SK-N-SH (cell line): ENCODE measurements around the gene NSF. TPM values are rescaled to one million over a fixed set of nuclear protein-coding genes. Genes with fewer than 3 reads are reported as not detected.

Source experiments
- CTCF ChIA-PET: fragments of 300-600, 350-600 bp; formaldehyde crosslinking; extraction: SDS; loops from one replicate; lab custom pipeline; 2021; lab: Yijun Ruan, JAX
- POLR2A ChIA-PET: fragments of 350-600 bp; sonication (Branson Sonifier 250); formaldehyde crosslinking; extraction: SDS; loops from one replicate; lab custom pipeline; 2020; ENCODE audit warnings: antibody characterized with exemption, inconsistent platforms; lab: Yijun Ruan, JAX
- DNase-seq: peaks from one replicate; pipeline ENCODE4 v3.0.0; 2012
- H2AFZ ChIP-seq: fragments of 200-600 bp; sonication (generic); 2 replicates; pipeline ENCODE4 v1.8.1; 2016; ENCODE audit warnings: antibody characterized with exemption, mild to moderate bottlenecking, low read depth
- H3F3A ChIP-seq: fragments of 200-600 bp; sonication (generic); replicated peaks from 2 replicates; pipeline ENCODE3; 2016; ENCODE audit warnings: antibody characterized with exemption, mild to moderate bottlenecking; ENCODE audit not compliant: insufficient read depth
- H3K27ac ChIP-seq, 2 experiments: fragments of 200-500 bp in 1 of 2; fragments of 200-600 bp in 1 of 2; sonication (Bioruptor generic) in 1 of 2; sonication (generic), shearing (Covaris generic) in 1 of 2; 2 replicates each; pipeline versions ENCODE4 v1.5.1 to v1.6.1; 2014 to 2016; ENCODE audit warnings: low read depth in 2 of 2, inconsistent platforms in 1 of 2, low read length in 1 of 2, mild to moderate bottlenecking in 1 of 2, mixed read lengths in 1 of 2
- H3K27me3 ChIP-seq: fragments of 200-600 bp; sonication (generic), shearing (Covaris generic); 2 replicates; pipeline ENCODE4 v1.6.1; 2016; ENCODE audit warnings: mixed run types; ENCODE audit not compliant: insufficient read depth
- H3K36me3 ChIP-seq, 2 experiments: fragments of 200-500 bp in 1 of 2; fragments of 200-600 bp in 1 of 2; sonication (Bioruptor generic) in 1 of 2; sonication (generic) in 1 of 2; replicated peaks in 1 of 2; 2 replicates each; pipeline versions ENCODE3 to v1.5.1; 2014 to 2016; ENCODE audit warnings: low read length in 1 of 2, mild to moderate bottlenecking in 1 of 2; ENCODE audit not compliant: insufficient read depth in 2 of 2, control insufficient read depth in 1 of 2
- H3K4me1 ChIP-seq, 2 experiments: fragments of 200-500 bp in 1 of 2; fragments of 200-600 bp in 1 of 2; sonication (Bioruptor generic) in 1 of 2; sonication (generic), shearing (Covaris generic) in 1 of 2; 2 replicates each; pipeline versions ENCODE4 v1.5.1 to v1.6.1; 2014 to 2016; ENCODE audit warnings: low read depth in 1 of 2, low read length in 1 of 2, mixed run types in 1 of 2; ENCODE audit not compliant: insufficient read depth in 2 of 2, control insufficient read depth in 1 of 2
- H3K4me2 ChIP-seq: fragments of 200-600 bp; sonication (generic), shearing (Covaris generic); 2 replicates; pipeline ENCODE4 v1.6.1; 2017; ENCODE audit warnings: mixed run types
- H3K4me3 ChIP-seq, 2 experiments: fragments of 200-500 bp in 1 of 2; fragments of 200-600 bp in 1 of 2; sonication (Bioruptor generic) in 1 of 2; sonication (generic), shearing (Covaris generic) in 1 of 2; 2 replicates each; pipeline versions ENCODE4 v1.5.1 to v1.8.1; 2014 to 2016; ENCODE audit warnings: low read depth in 2 of 2, inconsistent platforms in 1 of 2, low read length in 1 of 2, mild to moderate bottlenecking in 1 of 2, mixed read lengths in 1 of 2, moderate library complexity in 1 of 2
- H3K79me2 ChIP-seq: fragments of 200-600 bp; sonication (generic); 2 replicates; pipeline ENCODE4 v1.8.1; 2017; ENCODE audit warnings: mild to moderate bottlenecking; ENCODE audit not compliant: insufficient read depth
- H3K9ac ChIP-seq: fragments of 200-600 bp; sonication (generic); 2 replicates; pipeline ENCODE4 v1.6.1; 2017; ENCODE audit warnings: mixed run types
- H3K9me2 ChIP-seq: fragments of 200-600 bp; sonication (generic); 2 replicates; pipeline ENCODE4 v1.6.1; 2017; ENCODE audit warnings: mixed run types
- H3K9me3 ChIP-seq: fragments of 200-600 bp; sonication (generic); 2 replicates; pipeline ENCODE4 v1.6.1; 2017; ENCODE audit warnings: mixed run types, mild to moderate bottlenecking, moderate library complexity
- H4K20me1 ChIP-seq: fragments of 200-600 bp; sonication (generic); 2 replicates; pipeline ENCODE4 v1.6.1; 2017; ENCODE audit warnings: mild to moderate bottlenecking, mixed run types; ENCODE audit not compliant: insufficient read depth
- CTCF ChIP-seq: fragments of 200-600 bp; sonication (generic); IDR thresholded peaks from 2 replicates; pipeline ENCODE4 v1.6.1; 2017; ENCODE audit warnings: antibody characterized with exemption, mild to moderate bottlenecking, moderate library complexity
- ELF1 ChIP-seq: IDR thresholded peaks from 2 replicates; pipeline ENCODE4 v1.4.0; 2012
- EP300 ChIP-seq, 2 experiments: IDR thresholded peaks; 2 replicates each; pipeline versions ENCODE4 v1.4.0 to v1.6.1; 2012; ENCODE audit warnings: borderline replicate concordance in 1 of 2, low read depth in 1 of 2, low read length in 1 of 2
- EZH2phosphoT487 ChIP-seq: fragments of 200-600 bp; sonication (generic); IDR thresholded peaks from 2 replicates; pipeline ENCODE4 v1.6.1; 2017; ENCODE audit warnings: low read depth, mixed run types, mild to moderate bottlenecking, antibody characterized with exemption, moderate library complexity, borderline replicate concordance
- FOSL2 ChIP-seq: IDR thresholded peaks from 2 replicates; pipeline ENCODE4 v1.4.0; 2012; ENCODE audit warnings: low read depth, mild to moderate bottlenecking, moderate library complexity, borderline replicate concordance
- FOXJ3 ChIP-seq: sonication (generic); formaldehyde crosslinking; IDR thresholded peaks from 2 replicates; pipeline ENCODE4 v1.5.1; 2020; ENCODE audit warnings: mild to moderate bottlenecking, missing genetic modification reagents
- GABPA ChIP-seq: IDR thresholded peaks from 2 replicates; pipeline ENCODE4 v1.4.0; 2012; ENCODE audit warnings: low read depth, mild to moderate bottlenecking
- GATA2 ChIP-seq: sonication (generic); formaldehyde crosslinking; IDR thresholded peaks from 2 replicates; pipeline ENCODE4 v1.5.0; 2020; ENCODE audit warnings: mild to moderate bottlenecking, missing genetic modification reagents
- JUND ChIP-seq: IDR thresholded peaks from 2 replicates; pipeline ENCODE4 v1.4.0; 2012
- MXI1 ChIP-seq: IDR thresholded peaks from 2 replicates; pipeline ENCODE4 v1.6.1; 2012; ENCODE audit warnings: mild to moderate bottlenecking, low read depth, low read length, improper control_type of control experiment
- NRF1 ChIP-seq: IDR thresholded peaks from 2 replicates; pipeline ENCODE4 v1.6.1; 2012; ENCODE audit warnings: low read depth, mild to moderate bottlenecking, low read length
- POLR2AphosphoS5 ChIP-seq: IDR thresholded peaks from 2 replicates; pipeline ENCODE4 v1.6.1; 2012; ENCODE audit warnings: low read depth, low read length
- RCOR1 ChIP-seq: fragments of 150-350 bp; IDR thresholded peaks from 2 replicates; pipeline ENCODE4 v1.6.1; 2017; ENCODE audit warnings: antibody characterized with exemption, low read length
- REST ChIP-seq: IDR thresholded peaks from 2 replicates; pipeline ENCODE4 v1.6.1; 2012; ENCODE audit warnings: mild to moderate bottlenecking, low read depth, low read length, moderate library complexity
- RXRA ChIP-seq: IDR thresholded peaks from 2 replicates; pipeline ENCODE4 v1.4.0; 2012; ENCODE audit warnings: low read depth, mild to moderate bottlenecking, borderline replicate concordance
- SIN3A ChIP-seq: IDR thresholded peaks from 2 replicates; pipeline ENCODE4 v1.6.1; 2012; ENCODE audit warnings: low read depth, mild to moderate bottlenecking, low read length, moderate library complexity, borderline replicate concordance
- SMC3 ChIP-seq: IDR thresholded peaks from 2 replicates; pipeline ENCODE4 v1.6.1; 2012; ENCODE audit warnings: low read depth, low read length, improper control_type of control experiment
- TAF1 ChIP-seq: IDR thresholded peaks from 2 replicates; pipeline ENCODE4 v1.6.1; 2012; ENCODE audit warnings: low read depth, mild to moderate bottlenecking, low read length, moderate library complexity, borderline replicate concordance
- USF1 ChIP-seq: IDR thresholded peaks from 2 replicates; pipeline ENCODE4 v1.4.0; 2012; ENCODE audit warnings: low read depth, borderline replicate concordance
- USF2 ChIP-seq: fragments of 150-350 bp; IDR thresholded peaks from 2 replicates; pipeline ENCODE4 v1.6.1; 2017; ENCODE audit warnings: antibody characterized with exemption, low read length, low read depth, borderline replicate concordance
- YY1 ChIP-seq: IDR thresholded peaks from 2 replicates; pipeline ENCODE4 v1.4.0; 2012; ENCODE audit warnings: low read depth, mild to moderate bottlenecking
- WGBS: methylation state at CpG from one replicate; pipeline ENCODE4 v1.1.6; 2017; ENCODE audit warnings: low lambda C conversion rate; 5-methylcytosine and 5-hydroxymethylcytosine counted together
- polyA plus RNA-seq, 3 experiments: library from polyadenylated mRNA; depleted of rRNA; stranded (reverse); fragments of >200 nt; gene quantifications; 2 replicates each; pipeline ENCODE4 v1.2.3, GENCODE V29; 2012

Gene NSF
- polyA plus RNA-seq, 1 of the 3 experiments (the other 2 are of a cell fraction) = 31.4 TPM

GRCh38 chr17:46742565-46743270 is 152.2 kb downstream of the NSF start (continued):
- no peak for TF ChIP-seq GATA2 (CRISPR knock-in tag)
- peak; percentile 93 for TF ChIP-seq JUND
- TF ChIP-seq FOXJ3 (CRISPR knock-in tag) = no peak
- TF ChIP-seq EP300 (IDR thresholded peaks at IDR 0.05; ENCODE audit: borderline replicate concordance in 1 of 2, low read depth in 1 of 2, low read length in 1 of 2) = peak in 1 of 2 experiments; percentile 91; a peak in 2 of 4 replicates
- peak; percentile 95 for TF ChIP-seq RXRA
- TF ChIP-seq EZH2phosphoT487 = no peak
- TF ChIP-seq CTCF = no peak

GRCh38 chr17:46744441-46744840 is 154.0 kb downstream of the NSF start:
- Histone ChIP-seq H4K20me1 (no peaks in the 10 kb centered on the region), H3K27me3 (no peaks in the 10 kb centered on the region), H3K9me2 (no peaks in the 10 kb centered on the region), H3K9ac (no peak overlapping the region), H3K4me1 (peaks cover 8 to 44% of the 10 kb centered on the region in 2 experiments), H3K79me2 (no peaks in the 10 kb centered on the region), H3K9me3 (no peaks in the 10 kb centered on the region), H3K27ac (no peak overlapping the region), H2AFZ (no peak overlapping the region), H3K4me3 (no peak overlapping the region), H3K36me3 (peaks cover 0 to 7% of the 10 kb centered on the region in 2 experiments), H3K4me2 (no peak overlapping the region), H3F3A (peaks cover 28% of the 10 kb centered on the region)
- no peak for DNase-seq
- ChIA-PET POLR2A (no interaction called here), CTCF (interaction anchor here (0.9 to 1.2 kb wide), 2 partner anchors 14 to 24 kb away, joined by 3 read pairs; no protein-coding TSS in a partner anchor)
- WGBS = 100% methylated on average over 1 of the region's 1 CpG
- TF ChIP-seq FOXJ3 (CRISPR knock-in tag) (no peak), SIN3A (no peak), YY1 (no peak), GABPA (no peak), SMC3 (no peak), RCOR1 (no peak), POLR2AphosphoS5 (no peak), USF2 (no peak), MXI1 (no peak), ELF1 (no peak), FOSL2 (no peak), TAF1 (no peak), NRF1 (no peak), JUND (no peak), CTCF (no peak), RXRA (no peak), USF1 (no peak), REST (no peak)
